ENCODE data around the gene MPDZ. TPM values are rescaled to one million over a fixed set of nuclear protein-coding genes. Genes with fewer than 3 reads are reported as not detected.

MPDZ gene
- total and polyA plus RNA-seq, 9 donors, result 24.6 to 69.2 (median 45.9) TPM

GRCh38 chr9:13179257-13179656 lies 100.2 kb downstream of the MPDZ start:
- Histone ChIP-seq H3K27me3 (no peaks in the 10 kb centered on the region), H3K9me3 (no peaks in the 10 kb centered on the region), H3K4me3 (no peak overlapping the region), H3K27ac (no peak overlapping the region), H3K4me1 (ENCODE audit: insufficient read depth) (no peaks in the 10 kb centered on the region), H3K36me3 (no peaks in the 10 kb centered on the region)
- TF ChIP-seq CTCF (IDR thresholded peaks at IDR 0.05) (no peak), EP300 (IDR thresholded peaks at IDR 0.05) (no peak), POLR2A (IDR thresholded peaks at IDR 0.05) (no peak)
- intact Hi-C loops (cut with DNase I), result no loop called here
- DNase-seq, result no peak
- 27 to 34% (median 31%) methylated on average over 3 of the region's 3 CpGs for WGBS, 3 donors

- intact Hi-C loops (cut with DNase I), result no loop called here
- 84 to 95% (median 94%) methylated on average over 2 of the region's 2 CpGs for WGBS, 3 donors
- H3K4me1 ChIP-seq (ENCODE audit: insufficient read depth), result no peaks in the 10 kb centered on the region
- H3K27me3 ChIP-seq, result no peaks in the 10 kb centered on the region
- no peaks in the 10 kb centered on the region for H3K9me3 ChIP-seq
- H3K36me3 ChIP-seq, result no peaks in the 10 kb centered on the region
- no peak overlapping the region for H3K4me3 ChIP-seq
- no peak for DNase-seq
- H3K27ac ChIP-seq, result no peak overlapping the region
- TF ChIP-seq CTCF (IDR thresholded peaks at IDR 0.05) (no peak), EP300 (IDR thresholded peaks at IDR 0.05) (no peak), POLR2A (IDR thresholded peaks at IDR 0.05) (no peak)
These were observed 103.8 kb downstream of the MPDZ start for GRCh38 chr9:13175732-13176131.

GRCh38 chr9:13174906-13175639 lies 104.4 kb downstream of the MPDZ start:
- Histone ChIP-seq H3K9me3 (no peaks in the 10 kb centered on the region), H3K4me3 (no peak overlapping the region), H3K27ac (no peak overlapping the region), H3K27me3 (no peaks in the 10 kb centered on the region), H3K4me1 (ENCODE audit: insufficient read depth) (no peaks in the 10 kb centered on the region), H3K36me3 (no peaks in the 10 kb centered on the region)
- TF ChIP-seq EP300 (IDR thresholded peaks at IDR 0.05), result no peak
- no peak for TF ChIP-seq POLR2A (IDR thresholded peaks at IDR 0.05)
- TF ChIP-seq CTCF (IDR thresholded peaks at IDR 0.05), result no peak
- no peak for DNase-seq
- intact Hi-C loops (cut with DNase I), result no loop called here
- 97 to 100% (median 98%) methylated on average over 2 of the region's 2 CpGs for WGBS, 3 donors

GRCh38 chr9:13173553-13173952 lies 105.9 kb downstream of the MPDZ start:
- H3K9me3 ChIP-seq, result no peaks in the 10 kb centered on the region
- H3K27ac ChIP-seq, result no peak overlapping the region
- whole genome bisulfite sequencing, 3 donors, result 97 to 100% (median 98%) methylated on average over 4 of the region's 4 CpGs
- no peaks in the 10 kb centered on the region for H3K4me1 ChIP-seq (ENCODE audit: insufficient read depth)
- no peak overlapping the region for H3K4me3 ChIP-seq
- H3K27me3 ChIP-seq, result no peaks in the 10 kb centered on the region
- intact Hi-C loops (cut with DNase I), result no loop called here
- H3K36me3 ChIP-seq, result no peaks in the 10 kb centered on the region
- DNase-seq, result no peak
- no peak for TF ChIP-seq EP300 (IDR thresholded peaks at IDR 0.05)
- TF ChIP-seq CTCF (IDR thresholded peaks at IDR 0.05), result no peak
- TF ChIP-seq POLR2A (IDR thresholded peaks at IDR 0.05), result no peak
